ENCODE measurements around the gene SERPING1.

DNA sequence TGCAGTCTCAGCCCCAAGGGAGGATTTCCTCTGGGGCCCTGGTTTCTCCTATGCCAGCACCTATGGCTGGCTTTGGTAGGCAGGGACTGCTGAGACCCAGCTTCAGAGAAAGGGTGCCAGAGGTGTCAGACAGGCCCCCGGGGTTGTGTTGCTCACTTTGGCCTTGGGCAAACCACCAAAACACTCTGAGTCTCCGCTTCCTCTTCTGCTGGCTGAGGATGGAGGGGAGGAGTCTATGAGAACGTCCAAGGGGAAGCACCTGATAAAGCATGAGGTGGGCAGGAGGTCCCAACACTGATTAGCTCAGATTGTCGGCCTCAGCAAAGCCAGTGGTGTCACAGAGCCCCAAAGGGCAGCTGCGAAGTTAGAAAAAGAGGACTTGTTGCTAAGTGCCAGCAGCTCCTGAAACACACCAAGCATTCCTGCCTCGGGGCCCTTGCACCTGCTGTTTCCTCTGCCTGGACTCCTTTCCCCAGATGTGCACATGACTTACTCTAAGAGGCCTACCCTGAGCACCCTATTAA lies 49.6 kb upstream of the SERPING1 start:
- TF ChIP-seq EZH2 (IDR thresholded peaks at IDR 0.05; ENCODE audit: borderline replicate concordance, low read depth, low read length, severe bottlenecking), result no peak
- TF ChIP-seq POLR2AphosphoS5 (IDR thresholded peaks at IDR 0.05; ENCODE audit: insufficient read depth, low read depth, low read length), result no peak
- TF ChIP-seq, protein P1, sequence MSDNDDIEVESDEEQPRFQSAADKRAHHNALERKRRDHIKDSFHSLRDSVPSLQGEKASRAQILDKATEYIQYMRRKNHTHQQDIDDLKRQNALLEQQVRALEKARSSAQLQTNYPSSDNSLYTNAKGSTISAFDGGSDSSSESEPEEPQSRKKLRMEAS (IDR thresholded peaks at IDR 0.05; ENCODE audit: insufficient read depth, insufficient read length), result no peak

All from endothelial cell of umbilical vein (primary cell).